DOHH2 (cell line): Measurements from ENCODE around the gene SLC38A9.

ENCODE experiments used
- EZH2phosphoT487 ChIP-seq: fragments of 200-600 bp; sonication (generic); IDR thresholded peaks from 2 replicates; pipeline ENCODE4 v1.6.1; 2017; ENCODE audit warnings: borderline replicate concordance, mild to moderate bottlenecking, antibody characterized with exemption, low read length, moderate library complexity, mixed read lengths
- TF ChIP-seq, protein P1 (sequence below): fragments of 200-600 bp; sonication (generic); IDR thresholded peaks from one replicate; pipeline ENCODE4 v1.5.1; 2014; ENCODE audit warnings: antibody characterized with exemption, mild to moderate bottlenecking, low read depth, low read length; ENCODE audit not compliant: poor library complexity, severe bottlenecking

DNA sequence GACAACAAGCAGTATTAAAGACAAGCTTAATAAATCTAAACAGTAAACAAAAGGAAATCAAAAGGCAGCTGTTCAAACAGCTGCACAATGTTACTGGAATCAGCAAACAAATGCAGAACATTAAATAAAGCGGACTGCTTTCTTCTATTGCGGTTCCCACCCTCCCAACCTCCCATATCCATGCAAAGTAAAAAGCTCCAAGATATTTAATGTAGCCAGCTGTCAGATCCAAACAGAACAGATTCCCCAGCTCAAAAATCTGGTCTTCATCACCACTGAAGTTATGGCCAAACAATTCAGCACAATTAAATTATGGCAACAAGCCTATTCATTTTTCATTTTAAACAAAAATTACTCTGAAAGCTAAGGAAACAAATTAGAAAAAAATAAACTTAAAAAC lies 75.9 kb downstream of the SLC38A9 start:
- TF ChIP-seq, protein P1, sequence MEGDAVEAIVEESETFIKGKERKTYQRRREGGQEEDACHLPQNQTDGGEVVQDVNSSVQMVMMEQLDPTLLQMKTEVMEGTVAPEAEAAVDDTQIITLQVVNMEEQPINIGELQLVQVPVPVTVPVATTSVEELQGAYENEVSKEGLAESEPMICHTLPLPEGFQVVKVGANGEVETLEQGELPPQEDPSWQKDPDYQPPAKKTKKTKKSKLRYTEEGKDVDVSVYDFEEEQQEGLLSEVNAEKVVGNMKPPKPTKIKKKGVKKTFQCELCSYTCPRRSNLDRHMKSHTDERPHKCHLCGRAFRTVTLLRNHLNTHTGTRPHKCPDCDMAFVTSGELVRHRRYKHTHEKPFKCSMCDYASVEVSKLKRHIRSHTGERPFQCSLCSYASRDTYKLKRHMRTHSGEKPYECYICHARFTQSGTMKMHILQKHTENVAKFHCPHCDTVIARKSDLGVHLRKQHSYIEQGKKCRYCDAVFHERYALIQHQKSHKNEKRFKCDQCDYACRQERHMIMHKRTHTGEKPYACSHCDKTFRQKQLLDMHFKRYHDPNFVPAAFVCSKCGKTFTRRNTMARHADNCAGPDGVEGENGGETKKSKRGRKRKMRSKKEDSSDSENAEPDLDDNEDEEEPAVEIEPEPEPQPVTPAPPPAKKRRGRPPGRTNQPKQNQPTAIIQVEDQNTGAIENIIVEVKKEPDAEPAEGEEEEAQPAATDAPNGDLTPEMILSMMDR = no peak
- no peak for TF ChIP-seq EZH2phosphoT487
